ENCODE measurements around the gene SPAST.
"Not testable (repeated sequence)": the region's sequence is repeated elsewhere in the genome, so short reads cannot be mapped to it uniquely, and the experiment has no call there.

DNA sequence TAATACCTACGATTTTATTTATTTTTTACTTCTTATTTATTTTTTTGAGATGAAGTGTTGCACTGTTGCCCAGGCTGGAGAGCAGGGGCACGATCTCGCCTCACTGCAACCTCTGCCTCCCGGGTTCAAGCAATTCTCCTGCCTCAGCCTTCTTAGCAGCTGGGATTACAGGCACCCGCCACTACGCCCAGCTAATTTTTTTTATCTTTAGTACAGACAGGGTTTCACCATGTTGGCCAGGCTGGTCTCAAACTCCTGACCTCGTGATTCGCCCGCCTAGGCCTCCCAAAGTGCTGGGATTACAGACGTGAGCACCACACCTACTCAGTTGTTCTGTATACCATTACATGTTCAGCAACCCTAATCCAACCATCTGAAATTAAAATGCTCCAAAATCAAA is 100.9 kb downstream of the SPAST start:
- TF ChIP-seq POLR2A, TAF1 (IDR thresholded peaks at IDR 0.05; ENCODE audit: low read depth, low read length): not testable (repeated sequence)

Measured in GM12891 (cell line).